Endothelial cell (in vitro differentiated cells): ENCODE measurements around the gene TMX4. TPM values are rescaled to one million over a fixed set of nuclear protein-coding genes. Genes with fewer than 3 reads are reported as not detected.
A peak's percentile ranks its signal among the peaks of the same experiment; 100 is the strongest.

ENCODE experiments used
- DNase-seq: peaks from one replicate; pipeline ENCODE4 v3.0.0; 2021; ENCODE audit warnings: low spot score
- H3K27ac Mint-ChIP-seq: one replicate; pipeline ENCODE4 v1.8.0; 2021; ENCODE audit warnings: mixed read lengths, inconsistent platforms; ENCODE audit not compliant: unreplicated experiment
- H3K27me3 Mint-ChIP-seq: one replicate; pipeline ENCODE4 v1.8.0; 2021; ENCODE audit warnings: mild to moderate bottlenecking, moderate library complexity, mixed read lengths, inconsistent platforms; ENCODE audit not compliant: unreplicated experiment
- H3K36me3 Mint-ChIP-seq: one replicate; pipeline ENCODE4 v1.8.0; 2021; ENCODE audit warnings: mild to moderate bottlenecking, low read depth, mixed read lengths, inconsistent platforms; ENCODE audit not compliant: unreplicated experiment
- H3K4me1 Mint-ChIP-seq: one replicate; pipeline ENCODE4 v1.8.0; 2021; ENCODE audit warnings: mild to moderate bottlenecking, mixed read lengths, inconsistent platforms; ENCODE audit not compliant: unreplicated experiment
- H3K4me3 Mint-ChIP-seq: one replicate; pipeline ENCODE4 v1.8.0; 2021; ENCODE audit warnings: mild to moderate bottlenecking, mixed read lengths, inconsistent platforms; ENCODE audit not compliant: unreplicated experiment
- H3K9me3 Mint-ChIP-seq: one replicate; pipeline ENCODE4 v1.8.0; 2021; ENCODE audit warnings: mixed read lengths, inconsistent platforms; ENCODE audit not compliant: unreplicated experiment
- long read RNA-seq: library from polyadenylated mRNA; unstranded; transcript quantifications from one replicate; pipeline ENCODE4 v2.0.0, GENCODE V29; 2020; ENCODE audit not compliant: unreplicated experiment
- total RNA-seq: library from RNA; stranded (reverse); fragmentation: NEBNext Ultra II Directional; extraction: Animal tissue kit (Norgen Biotek cat#: 25700); gene quantifications from one replicate; pipeline ENCODE4 v1.2.1, GENCODE V29; 2021; ENCODE audit not compliant: unreplicated experiment
- TF ChIP-seq, protein P1 (sequence below): fragments of 200-600 bp; sonication (generic); IDR thresholded peaks from one replicate; pipeline ENCODE4 v1.5.0; 2021; ENCODE audit warnings: antibody characterized with exemption; ENCODE audit not compliant: unreplicated experiment

TMX4 gene, protein sequence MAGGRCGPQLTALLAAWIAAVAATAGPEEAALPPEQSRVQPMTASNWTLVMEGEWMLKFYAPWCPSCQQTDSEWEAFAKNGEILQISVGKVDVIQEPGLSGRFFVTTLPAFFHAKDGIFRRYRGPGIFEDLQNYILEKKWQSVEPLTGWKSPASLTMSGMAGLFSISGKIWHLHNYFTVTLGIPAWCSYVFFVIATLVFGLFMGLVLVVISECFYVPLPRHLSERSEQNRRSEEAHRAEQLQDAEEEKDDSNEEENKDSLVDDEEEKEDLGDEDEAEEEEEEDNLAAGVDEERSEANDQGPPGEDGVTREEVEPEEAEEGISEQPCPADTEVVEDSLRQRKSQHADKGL
- total RNA-seq = 19.1 TPM
- long read RNA-seq, full-length matches to known transcripts = 6 of 6 reads
- long read RNA-seq, partial matches to known transcripts = 0 of 6 reads
- long read RNA-seq, other reads (novel, unspliced or antisense) = 0 of 6 reads

DNA sequence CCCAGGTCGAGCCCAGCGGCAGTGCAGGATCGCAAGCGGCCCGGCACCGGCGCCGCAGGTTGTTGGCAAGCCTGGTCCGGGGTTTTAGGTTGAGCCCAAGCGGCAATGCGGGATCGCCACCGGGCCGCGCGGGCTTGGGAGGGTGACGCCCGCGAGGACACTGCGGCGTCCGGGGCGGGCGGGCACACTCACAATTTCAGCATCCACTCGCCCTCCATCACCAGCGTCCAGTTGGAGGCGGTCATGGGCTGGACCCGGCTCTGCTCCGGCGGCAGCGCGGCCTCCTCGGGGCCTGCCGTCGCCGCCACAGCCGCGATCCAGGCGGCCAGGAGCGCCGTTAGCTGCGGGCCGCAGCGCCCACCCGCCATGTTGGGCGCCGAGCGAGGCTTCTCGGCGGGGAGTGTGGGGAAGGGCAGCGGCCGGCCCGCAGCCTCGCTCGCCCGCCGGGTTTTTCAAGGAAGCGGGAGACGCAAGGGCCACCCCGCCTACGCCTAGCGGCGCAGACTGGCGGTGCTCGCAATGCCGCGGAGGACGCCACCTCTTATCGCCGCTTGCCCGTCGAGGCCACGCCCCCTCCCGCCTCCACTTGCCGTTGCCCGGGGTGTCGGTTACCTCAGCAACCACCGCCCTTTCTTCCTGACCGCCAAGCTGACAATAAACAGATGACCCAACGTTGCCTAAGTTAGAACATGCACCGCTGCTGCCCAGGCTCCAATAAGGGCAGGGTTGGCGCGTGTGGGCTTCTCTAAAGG is at the start of gene TMX4:
TMX4 (minus strand) TSS at position 516 of the 752 bp plus-strand sequence; CDS start at position 368, 148 bp downstream.
- H3K27ac Mint-ChIP-seq = no peak within 1 kb of the TSS
- no peaks in the 10 kb centered on the region for H3K27me3 Mint-ChIP-seq
- peak within 1 kb of the TSS; percentile 92 for H3K4me3 Mint-ChIP-seq
- peaks cover 5% of the 10 kb centered on the region for H3K4me1 Mint-ChIP-seq
- TF ChIP-seq, protein P1, sequence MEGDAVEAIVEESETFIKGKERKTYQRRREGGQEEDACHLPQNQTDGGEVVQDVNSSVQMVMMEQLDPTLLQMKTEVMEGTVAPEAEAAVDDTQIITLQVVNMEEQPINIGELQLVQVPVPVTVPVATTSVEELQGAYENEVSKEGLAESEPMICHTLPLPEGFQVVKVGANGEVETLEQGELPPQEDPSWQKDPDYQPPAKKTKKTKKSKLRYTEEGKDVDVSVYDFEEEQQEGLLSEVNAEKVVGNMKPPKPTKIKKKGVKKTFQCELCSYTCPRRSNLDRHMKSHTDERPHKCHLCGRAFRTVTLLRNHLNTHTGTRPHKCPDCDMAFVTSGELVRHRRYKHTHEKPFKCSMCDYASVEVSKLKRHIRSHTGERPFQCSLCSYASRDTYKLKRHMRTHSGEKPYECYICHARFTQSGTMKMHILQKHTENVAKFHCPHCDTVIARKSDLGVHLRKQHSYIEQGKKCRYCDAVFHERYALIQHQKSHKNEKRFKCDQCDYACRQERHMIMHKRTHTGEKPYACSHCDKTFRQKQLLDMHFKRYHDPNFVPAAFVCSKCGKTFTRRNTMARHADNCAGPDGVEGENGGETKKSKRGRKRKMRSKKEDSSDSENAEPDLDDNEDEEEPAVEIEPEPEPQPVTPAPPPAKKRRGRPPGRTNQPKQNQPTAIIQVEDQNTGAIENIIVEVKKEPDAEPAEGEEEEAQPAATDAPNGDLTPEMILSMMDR = peak; percentile 71
- DNase-seq = peak; percentile 97
- H3K9me3 Mint-ChIP-seq = no peaks in the 10 kb centered on the region
- H3K36me3 Mint-ChIP-seq = no peaks in the 10 kb centered on the region

DNA sequence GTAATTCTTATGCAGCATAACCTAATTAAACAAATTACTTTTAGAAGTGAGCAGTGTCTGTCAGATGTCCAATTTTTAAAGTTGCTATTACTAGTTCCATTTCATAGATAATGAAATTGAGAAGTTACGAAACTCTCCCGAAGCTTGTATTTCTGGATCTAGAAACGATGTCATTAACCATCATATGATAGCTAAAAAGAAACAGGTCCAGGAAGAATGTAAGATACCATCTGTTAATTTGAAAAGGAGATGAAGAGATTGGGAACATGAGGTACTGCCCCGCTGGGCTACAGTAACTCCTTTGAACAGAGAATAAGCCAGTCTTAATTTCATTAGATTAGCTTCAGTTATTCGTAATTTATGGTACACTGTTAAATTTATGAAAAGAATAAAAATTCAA is 47.5 kb upstream of the TMX4 start:
- no peak for DNase-seq
- Mint-ChIP-seq H3K9me3 (no peaks in the 10 kb centered on the region), H3K36me3 (no peaks in the 10 kb centered on the region), H3K4me1 (no peaks in the 10 kb centered on the region), H3K27ac (no peak overlapping the region), H3K4me3 (no peak overlapping the region), H3K27me3 (no peaks in the 10 kb centered on the region)
- TF ChIP-seq, protein P1 = no peak

DNA sequence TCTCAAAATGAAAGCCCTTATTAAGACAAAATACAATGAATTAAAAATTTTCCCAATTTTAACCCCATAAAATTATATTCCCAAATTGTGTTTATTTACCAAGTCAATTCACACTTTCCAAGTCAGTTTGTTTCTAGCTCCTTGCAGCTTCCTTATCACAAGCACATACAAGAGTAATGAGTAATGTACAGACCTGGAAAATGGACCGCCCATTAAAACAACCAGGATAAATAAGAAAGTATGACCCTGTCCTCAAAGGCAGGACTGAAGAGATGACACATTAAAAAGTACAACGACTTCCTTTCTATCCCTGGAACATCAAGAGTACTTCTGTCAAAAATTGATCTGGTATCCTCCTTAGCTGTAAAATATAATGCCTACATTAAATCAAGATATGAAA is 47.1 kb upstream of the TMX4 start:
- Mint-ChIP-seq H3K36me3 (no peaks in the 10 kb centered on the region), H3K9me3 (no peaks in the 10 kb centered on the region), H3K4me1 (no peaks in the 10 kb centered on the region), H3K27ac (no peak overlapping the region), H3K4me3 (no peak overlapping the region), H3K27me3 (no peaks in the 10 kb centered on the region)
- no peak for DNase-seq
- TF ChIP-seq, protein P1 = no peak

DNA sequence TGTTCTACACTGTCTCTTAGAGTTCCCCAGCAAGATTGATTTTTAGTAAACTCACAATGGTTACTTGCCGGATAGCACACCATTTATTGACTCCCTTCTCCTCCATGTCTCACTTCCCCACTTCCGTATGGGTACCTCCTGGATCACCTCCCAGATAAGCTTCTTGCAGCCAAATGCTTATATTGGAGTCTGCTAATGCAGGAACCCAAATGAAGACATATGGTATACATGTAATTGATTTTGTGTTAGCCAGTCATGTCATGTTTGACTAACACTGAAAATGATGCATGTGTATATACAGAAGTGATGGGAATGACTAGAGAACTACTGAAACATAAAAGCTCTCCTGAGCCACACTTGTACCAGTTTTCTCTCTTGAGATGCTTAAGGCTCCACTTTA is 46.1 kb upstream of the TMX4 start:
- TF ChIP-seq, protein P1 = no peak
- Mint-ChIP-seq H3K4me1 (no peaks in the 10 kb centered on the region), H3K27ac (no peak overlapping the region), H3K9me3 (no peaks in the 10 kb centered on the region), H3K27me3 (no peaks in the 10 kb centered on the region), H3K36me3 (no peaks in the 10 kb centered on the region), H3K4me3 (no peak overlapping the region)
- no peak for DNase-seq
